ENCODE measurements around the gene DENND2A.
"Not testable (repeated sequence)": the region's sequence is repeated elsewhere in the genome, so short reads cannot be mapped to it uniquely, and the experiment has no call there.

Gene DENND2A

DNA sequence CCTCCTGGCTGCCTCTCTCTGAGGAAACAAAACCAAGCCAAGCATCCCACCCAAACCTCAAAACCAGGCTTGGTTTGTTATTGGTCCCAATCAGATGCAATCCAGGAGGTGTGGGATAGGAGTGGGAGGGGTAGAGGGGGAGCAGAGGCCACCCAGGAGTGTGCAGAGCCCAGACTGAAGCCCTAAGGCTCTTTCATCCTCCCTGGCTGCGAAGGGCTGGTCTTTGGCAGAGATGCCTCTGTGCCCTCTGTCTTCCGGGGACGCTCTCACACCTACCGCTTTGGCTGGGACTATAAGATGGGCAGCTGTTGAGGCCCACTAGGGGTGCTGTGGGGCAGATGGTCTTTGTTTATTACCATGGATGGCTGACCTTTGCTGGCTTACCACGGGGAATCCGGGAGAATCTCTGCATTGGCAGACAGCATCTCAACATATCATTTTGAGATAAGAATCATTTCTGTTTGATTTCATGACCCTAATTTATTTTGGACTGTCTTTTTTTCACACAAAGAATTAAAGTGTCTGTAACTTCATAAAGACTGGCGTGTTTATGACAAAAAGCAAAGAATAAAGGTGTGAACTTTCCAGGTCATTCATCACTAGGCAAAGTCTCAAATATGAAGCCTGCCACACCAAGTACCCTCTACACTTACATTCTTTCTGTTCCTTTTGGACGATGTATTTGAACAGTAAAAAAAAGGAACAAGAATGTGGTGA, 6.5 kb upstream of the DENND2A start:
- no peak for DNase-seq (ENCODE audit: low read depth)

DNA sequence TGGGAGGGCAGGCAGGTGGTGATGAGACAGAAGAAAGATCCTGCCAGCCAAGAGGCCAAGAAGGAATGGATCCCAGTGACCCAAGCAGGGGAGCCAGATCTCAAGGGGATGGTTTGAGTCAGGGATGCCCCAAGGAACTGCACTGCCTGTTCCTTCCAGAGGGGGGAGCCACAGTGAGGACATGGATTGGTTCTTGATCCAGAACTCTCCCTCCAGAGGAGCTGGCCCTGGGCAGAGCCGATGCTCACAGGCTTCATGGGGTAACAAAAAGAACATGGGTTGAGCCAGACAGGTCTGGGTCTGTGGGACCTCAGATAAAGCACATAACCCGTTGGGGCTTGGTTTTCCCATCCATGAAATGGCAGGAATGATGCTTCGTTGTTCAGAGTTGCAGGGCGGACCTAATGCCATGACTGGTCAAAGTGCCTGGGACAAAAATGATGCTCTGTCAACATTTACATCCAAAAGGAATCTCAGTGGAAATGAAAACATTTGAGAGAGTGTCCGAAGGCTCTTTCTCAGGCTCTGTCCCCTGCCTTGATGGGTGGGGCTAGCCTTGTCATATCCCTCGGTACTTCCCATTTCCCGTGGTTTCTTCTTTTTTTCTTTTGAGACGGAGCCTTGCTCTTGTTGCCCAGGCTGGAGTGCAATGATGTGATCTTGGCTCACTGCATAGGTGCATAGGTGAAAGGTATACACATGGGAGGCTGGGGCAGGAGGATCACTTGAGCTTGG, 4.7 kb upstream of the DENND2A start:
- no peak for DNase-seq (ENCODE audit: low read depth)

DNA sequence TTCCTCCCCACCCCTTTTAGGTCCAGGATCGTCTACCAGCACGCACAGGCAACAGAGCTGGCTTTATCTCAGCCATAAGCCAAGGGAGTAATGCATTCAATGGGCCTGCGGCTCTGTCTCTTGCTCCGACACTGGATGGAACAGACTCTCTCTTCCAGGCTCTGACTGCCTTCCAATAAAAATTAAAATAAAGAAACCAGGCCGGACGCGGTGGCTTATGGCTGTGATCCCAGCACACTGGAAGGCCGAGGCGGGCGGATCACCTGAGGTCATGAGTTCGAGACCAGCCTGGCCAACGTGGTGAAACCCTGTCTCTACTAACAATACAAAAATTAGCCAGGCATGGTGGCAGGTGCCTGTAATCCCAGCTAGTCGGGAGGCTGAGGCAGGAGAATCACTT, 4.1 kb upstream of the DENND2A start:
- DNase-seq (ENCODE audit: low read depth), result not testable (repeated sequence)

DNA sequence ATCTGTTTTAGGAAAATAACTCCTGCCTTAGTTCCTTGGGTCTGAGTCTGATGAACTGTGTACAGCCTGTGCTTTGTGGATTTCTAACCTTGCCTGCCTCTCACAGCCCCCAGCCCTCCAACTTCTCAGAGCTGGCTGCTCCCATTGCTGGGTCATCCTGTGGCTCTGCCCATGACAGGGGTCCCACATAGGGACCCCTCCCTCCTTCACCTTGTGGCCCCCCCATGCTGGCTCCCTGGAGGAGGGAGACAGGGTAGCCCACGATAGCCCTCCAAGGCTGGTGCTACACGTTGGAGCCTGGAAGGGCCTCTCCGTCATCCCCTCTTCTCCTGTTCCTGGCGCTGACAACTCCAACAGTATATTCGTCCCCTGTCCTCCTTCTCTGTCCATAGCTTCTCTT, 2.8 kb upstream of the DENND2A start:
- DNase-seq (ENCODE audit: low read depth), result no peak

DNA sequence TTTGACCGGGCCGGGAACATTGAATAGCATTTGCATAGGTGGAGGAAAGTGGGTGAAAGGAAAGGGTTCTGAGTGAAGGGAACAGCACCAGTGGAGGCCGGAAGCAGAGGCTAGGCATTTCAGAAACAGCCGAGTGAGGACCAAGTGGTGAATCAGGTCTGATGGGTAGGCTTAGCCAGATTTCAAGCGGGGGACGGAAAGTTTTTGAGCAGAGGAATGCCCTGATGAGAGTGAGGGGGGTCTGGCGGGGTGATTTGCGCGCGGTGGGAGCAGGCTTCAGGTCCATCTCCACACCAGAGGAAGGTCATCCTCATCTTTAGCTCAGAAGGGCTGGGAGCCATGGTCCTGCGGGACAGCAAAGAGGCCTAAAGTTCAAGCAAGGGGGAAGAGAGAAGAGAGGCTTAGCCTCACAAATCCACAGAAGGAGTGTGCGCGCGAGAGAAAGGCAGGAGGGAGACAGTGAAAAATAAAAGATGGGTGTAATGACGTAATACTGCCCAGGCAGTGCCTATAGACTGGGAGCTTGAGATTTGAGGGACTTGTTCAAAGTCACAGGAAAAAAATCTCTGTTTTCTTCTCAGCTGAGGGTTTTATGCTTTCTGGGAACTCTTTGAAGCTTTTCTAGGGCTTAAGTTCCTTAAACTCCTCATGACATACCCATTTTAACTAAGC, 1.0 kb upstream of the DENND2A start:
- no peak for DNase-seq (ENCODE audit: low read depth)

DNA sequence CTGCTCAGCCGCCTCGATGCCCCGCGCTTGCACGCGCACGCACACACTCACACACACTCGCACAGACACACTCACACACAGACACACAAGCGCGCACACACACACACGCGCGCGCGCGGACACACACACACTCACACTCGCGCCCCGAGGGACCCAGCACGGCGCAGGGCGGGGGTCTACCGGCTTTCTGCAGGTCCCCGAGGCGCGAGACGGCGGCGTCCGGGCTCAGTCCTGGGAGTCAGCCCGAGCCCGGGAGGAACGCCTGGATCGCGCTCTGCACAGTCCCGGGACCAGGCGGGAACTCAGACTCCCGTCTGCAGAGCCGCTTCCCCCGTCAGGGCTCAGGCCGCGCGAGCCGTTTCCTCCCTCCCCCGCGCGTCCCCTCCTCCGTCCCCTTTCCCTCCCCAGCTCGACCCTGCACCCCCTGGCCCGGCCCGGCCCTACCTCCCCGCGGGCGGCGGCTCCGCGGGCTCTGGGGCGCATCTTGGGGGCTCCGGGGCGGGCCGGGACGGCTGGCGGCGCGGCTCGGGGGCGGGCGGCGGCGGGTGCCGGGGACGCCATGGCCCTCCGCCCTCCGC, 464 bp downstream of the DENND2A start:
- no peak for DNase-seq (ENCODE audit: low read depth)

DNA sequence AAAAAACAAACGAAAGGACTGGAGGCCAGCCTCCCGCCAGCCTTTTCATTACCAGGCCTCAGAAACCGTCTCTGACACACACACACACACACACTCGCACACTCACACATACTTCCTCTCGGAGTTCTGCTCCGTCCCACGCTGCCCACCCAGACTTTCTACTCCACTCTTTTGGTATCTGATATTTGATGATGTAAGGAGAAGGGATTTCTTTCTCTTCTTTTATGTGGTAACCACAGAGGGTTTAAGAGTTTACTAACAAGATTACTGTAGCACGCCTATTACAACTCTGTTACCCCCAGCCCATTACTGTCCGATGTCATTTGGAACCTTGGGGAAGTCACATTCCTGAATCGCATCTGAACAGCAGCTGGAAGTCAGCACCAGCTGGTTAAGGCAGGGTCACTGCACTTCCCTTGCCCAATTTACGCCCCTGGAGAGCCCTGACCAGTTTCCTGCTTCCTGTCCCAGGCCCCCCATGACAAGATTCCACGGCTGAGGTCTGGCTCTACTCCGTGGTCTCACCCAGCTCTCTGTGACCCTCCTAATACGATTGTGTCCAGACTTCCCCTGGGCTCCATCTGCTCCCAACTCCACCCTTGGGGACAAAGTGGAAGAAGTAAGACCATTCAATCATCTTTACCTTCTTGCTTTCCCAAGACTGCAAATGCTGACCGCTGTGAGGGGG, 1.1 kb downstream of the DENND2A start:
- no peak for DNase-seq (ENCODE audit: low read depth)

DNA sequence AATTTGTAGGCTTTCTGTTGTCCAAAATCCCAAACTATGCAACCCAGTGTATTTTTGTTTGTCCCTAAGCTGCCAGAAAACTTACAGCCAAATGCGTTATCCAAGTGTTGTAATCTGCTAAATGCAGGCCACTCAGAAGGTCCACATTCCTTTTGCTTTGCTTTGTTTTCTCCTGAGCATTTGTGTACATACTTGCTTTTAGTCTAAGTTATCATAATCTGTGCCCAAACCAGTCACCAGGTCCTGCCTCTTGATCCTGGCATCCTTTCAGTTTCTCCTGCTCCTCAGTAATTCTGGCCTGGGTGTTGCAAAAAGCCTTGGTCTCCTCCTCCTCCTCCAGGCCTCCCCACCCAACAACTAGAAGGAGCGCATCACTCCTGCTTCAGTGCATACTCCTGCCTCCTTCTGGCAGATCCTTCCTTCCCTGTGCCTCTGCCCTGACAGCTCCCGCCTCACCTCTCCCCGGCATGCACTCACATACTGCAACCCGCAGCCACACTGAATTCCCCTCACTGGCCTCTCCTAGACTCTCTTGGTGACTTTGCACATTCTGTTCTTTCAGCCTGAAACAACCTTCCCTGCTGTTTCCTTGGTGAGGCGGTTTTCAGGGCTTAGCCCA, 2.3 kb downstream of the DENND2A start:
- DNase-seq (ENCODE audit: low read depth), result no peak

DNA sequence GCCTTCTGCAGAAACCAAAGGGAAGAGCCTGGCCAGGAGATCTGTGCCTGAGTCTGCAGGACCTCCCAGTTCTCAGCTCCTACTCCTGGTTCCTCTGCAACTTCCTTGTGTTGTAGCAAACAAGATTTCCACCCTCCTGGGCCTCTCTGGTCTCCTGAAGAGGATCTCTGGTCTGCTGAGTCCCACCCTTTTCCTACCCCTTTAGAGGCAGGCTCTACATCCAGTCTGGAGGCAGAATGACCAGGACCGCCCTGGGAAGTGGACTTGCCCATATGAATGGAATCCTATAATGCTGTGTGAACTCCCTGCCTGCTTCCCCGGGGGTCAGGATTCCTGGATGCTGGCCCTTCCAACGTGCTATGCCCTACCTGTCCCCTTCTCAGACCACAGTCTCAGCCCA, 3.2 kb downstream of the DENND2A start:
- DNase-seq (ENCODE audit: low read depth), result no peak

DNA sequence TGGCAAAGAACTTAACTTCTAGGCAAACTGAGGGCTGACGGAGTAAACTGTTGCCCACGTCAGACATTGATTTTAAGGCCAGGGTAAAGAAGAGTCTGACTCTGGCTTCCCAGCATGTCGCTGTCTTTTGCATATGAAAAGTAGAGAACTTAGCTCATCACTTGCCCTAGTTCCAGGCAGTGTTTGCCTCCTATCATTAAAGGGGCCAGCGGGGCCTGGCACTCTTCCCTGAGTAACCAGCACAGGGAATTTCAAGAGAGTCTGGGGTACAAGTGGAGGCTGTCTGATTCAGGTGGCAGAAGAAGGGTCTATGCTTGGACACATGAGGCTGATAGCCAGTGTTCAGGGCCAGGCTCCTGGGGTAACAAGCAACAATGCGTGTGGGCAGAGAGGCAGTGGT, 4.8 kb downstream of the DENND2A start:
- no peak for DNase-seq (ENCODE audit: low read depth)

DNA sequence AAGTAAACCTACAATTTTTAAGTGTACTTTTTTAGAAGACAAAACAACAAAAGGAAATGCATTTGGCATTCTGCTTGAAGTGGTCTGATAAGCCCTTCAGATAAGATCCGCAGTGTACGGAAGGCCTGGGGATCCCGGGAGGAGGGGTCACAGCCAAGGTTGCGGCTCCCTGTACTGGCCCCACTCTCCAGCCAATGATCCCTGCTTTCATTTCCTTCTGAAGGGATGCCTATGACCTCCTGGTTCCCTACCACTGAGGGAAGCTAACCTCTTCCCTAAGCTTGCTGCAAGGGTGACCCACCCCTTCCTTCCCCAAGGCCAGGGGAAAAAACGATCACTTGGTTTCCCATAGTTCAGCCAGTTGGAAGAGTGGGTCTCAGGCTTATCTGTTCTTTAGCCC, 5.3 kb downstream of the DENND2A start:
- no peak for DNase-seq (ENCODE audit: low read depth)

DNA sequence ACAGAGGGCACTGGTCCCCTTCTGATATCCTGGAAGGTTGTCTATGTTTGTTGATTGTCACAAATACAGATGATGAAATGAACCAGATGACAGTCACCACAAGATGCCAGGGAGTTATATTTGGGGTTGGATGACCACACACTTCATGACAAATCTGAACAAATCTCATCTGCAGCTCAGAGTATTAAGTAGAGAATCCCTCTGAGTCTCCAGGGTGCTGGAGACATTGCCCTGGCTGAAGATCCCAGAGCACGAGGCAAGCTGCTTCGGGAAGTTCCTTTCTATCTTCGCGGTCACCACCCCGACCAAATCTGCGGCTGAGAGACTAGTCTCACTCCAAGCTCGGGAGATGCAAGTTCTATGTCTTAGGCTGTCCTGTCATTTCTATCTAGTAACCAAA, 9.0 kb downstream of the DENND2A start:
- no peak for DNase-seq (ENCODE audit: low read depth)

DNA sequence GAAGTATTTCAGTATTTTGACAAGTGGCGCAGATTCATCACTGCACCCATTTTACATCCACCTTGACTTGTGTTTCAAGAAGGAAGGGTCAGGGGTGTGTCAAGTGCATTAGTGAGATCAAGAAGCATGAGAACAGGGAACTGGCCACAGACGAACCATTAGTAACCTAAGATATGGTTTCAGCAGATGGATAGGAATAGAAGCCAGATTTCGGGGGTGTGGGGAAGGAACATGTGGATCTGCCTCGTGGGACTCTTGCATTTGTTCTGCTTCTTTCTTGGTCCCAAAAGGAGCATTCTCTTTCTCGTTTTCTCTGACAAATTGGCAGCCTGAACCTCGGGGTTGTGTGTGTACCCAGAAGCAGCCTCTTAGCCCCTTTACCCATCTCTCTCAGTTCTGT, 9.6 kb downstream of the DENND2A start:
- DNase-seq (ENCODE audit: low read depth), result no peak

DNA sequence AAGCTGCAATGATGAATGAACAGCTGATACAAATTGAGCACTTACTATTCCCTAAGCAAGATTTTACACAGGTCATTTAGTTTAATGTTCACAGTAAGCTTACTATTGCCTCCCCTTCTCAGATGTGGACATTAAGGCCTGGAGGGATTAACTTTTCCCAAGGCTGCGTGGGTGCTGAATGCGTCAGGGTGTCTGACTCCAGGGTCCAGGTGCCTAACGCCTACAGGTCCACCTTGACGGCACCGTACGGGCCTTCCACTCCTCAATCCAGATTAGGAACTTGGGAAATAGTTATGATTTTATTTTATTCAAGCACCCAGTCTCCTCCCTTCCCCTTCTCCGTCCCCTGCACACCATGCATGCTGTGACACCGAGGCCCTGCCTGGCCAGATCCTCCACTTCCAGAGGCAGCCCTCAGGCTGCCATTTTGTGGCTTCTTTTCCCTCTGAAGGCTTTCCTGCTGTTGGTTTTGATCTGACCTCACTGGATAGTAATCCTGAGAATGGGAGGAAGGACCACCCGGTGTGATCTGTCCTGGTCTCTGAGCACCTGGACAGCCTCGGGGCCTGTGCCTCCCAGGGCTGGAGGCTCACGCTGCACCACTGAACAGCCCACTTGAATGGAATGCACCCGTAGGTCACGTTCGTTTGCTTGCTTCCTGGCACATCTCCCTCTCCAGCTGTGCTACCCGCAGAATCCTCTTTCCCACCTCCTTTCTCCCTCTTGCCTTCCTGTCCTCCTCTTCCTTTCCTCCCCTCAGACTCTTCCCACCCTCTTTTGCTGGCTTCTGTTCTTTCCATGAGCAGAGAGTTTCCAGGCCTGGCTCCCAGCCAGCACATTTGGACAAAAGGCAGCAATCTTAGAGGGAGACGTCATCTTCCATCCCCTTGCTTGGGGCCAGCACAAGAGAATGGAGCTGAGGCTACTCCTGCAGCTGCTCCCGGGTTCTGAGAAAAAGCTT, 14.4 kb downstream of the DENND2A start:
- DNase-seq (ENCODE audit: low read depth), result no peak

DNA sequence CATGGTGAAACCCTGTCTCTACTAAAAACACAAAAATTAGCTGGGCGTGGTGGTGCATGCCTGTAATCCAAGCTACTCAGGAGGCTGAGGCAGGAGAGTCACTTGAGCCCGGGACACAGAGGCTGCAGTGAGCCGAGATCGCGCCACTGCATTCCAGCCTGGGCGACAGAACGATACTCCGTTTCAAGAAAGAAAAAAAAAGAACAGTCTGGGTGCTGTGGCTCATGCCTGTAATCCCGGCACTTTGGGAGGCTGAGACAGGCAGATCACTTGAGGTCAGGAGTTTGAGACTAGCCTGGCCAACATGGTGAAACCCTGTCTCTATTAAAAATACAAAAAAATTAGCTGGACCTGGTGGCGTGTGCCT, 15.4 kb downstream of the DENND2A start:
- DNase-seq (ENCODE audit: low read depth), result not testable (repeated sequence)

DNA sequence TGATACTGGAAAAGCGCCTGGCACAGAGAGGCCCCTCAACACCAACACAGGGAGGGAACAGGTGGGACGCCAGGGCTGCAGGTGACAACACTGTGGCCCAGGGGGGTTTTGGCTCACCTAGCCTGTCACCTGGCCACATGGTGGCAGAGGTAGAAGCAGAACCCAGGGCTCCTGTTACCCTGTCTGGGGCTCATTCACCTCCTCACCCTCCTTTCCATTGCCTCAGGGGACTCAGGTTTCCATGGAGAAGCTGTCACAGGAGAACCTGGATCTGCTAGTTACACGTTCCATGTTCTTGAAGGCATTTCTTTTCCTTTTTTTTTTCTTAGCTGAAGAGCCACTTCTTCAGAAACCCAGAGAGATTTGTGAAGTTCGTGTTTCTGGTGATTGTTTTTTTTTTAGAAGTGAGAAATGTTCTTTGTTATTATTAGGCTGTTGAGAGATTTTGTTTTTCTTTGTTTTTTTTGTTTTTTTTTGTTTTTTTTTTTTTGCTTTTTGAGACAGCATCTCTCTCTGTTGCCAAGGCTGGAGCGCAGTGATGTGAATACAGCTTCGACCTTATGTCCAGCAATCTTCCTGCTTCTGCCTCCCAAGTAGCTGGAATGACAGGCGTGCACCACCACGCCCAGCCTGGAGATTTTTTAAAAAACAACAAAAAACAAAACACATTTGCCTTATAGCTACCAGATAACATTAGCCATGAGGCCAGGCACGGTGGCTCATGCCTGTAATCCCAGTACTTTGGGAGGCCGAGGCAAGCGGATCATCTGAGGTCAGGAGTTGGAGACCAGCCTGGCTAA, 16.0 kb downstream of the DENND2A start:
- DNase-seq (ENCODE audit: low read depth), result no peak

DNA sequence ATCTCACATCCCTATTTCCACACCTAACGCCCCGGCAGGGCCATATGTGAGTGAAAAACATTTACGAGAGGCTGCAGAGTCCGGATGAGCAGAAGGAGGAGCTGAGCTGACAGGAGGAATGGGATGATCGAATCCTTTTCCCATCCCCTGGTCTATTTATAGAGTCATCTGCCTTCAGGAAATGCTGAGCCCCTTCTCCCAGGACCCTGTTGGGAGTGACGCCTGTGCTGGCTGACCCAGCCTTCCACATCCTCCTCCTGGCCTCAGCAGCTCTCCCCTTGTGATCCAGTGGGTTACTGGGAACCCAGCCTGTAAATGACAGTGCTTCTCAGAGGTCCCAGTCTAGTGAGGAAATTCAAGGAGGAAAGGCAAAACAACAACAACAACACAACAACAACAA, 16.6 kb downstream of the DENND2A start:
- DNase-seq (ENCODE audit: low read depth), result no peak

DNA sequence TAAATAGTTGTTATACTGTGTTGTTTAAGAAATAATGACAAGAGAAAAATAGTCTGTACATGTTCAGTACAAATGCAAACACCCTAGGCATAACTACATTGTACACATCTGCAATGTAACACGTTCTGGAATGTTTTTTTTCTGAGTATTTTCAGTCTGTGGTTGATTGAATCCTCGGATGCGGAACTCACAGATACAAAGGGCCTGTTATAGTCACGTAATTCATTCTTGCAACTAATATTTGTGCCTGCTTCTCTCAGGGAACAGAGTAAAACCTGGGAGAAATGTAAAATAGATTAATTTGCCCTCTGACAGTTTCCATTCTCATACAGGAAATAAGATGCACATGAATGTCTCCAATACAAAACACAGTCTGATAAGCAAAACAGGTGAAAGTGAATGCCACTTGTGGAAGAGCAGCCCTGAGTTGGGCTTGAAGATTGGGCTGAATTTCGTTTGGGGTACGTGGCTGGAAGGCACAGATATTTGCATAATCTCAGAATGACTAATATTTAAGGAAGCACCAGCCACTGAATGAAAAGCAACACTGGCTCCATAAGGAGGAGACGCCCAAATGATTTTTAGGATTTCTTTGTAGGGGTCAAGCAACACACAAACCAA, 19.1 kb downstream of the DENND2A start:
- DNase-seq (ENCODE audit: low read depth), result no peak

DNA sequence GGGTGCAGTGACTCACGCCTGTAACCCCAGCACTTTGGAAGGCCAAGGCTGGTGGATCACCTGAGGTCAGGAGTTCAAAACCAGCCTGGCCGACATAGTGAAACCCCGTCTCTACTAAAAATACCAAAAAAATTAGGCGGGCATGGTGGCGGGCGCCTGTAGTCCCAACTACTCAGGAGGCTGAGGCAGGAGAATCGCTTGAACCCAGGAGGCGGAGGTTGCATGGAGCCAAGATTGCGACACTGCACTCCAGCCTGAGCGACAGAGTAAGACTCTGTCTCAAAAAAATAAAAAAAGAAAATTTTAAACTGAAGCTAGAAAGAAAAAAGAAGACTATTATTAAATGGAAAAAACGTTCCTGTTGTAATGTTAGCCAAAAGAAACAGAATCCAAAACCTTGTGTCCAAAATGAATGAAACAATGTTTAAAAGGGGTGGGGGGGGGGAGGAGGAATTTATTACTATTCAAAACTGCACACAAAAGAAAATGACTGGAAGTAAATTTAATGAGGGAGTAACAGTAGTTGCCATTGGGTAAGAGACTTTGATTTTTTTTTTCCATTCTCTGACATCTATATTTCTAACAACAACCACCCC, 20.6 kb downstream of the DENND2A start:
- DNase-seq (ENCODE audit: low read depth), result not testable (repeated sequence)

Measured in stimulated activated CD8-positive, alpha-beta memory T cell treated with anti-CD3 and anti-CD28 coated beads, Interleukin-15, amount 100 ng/mL, for 24 hours (primary cell).